ENCODE measurements around the gene ALG14. TPM values are rescaled to one million over a fixed set of nuclear protein-coding genes. Genes with fewer than 3 reads are reported as not detected.

Gene ALG14
- total RNA-seq, 1 donor from 2014 or later: 2.4 TPM

- intact Hi-C loops (cut with micrococcal nuclease): no loop called here
Observed at GRCh38 chr1:95089650-95090287, 17.0 kb upstream of the ALG14 start.

- intact Hi-C loops (cut with micrococcal nuclease): no loop called here
Observed at GRCh38 chr1:95088303-95088702, 15.6 kb upstream of the ALG14 start.

GRCh38 chr1:95086949-95087533 is 14.3 kb upstream of the ALG14 start:
- intact Hi-C loops (cut with micrococcal nuclease): no loop called here

GRCh38 chr1:95085376-95085775 is 12.6 kb upstream of the ALG14 start:
- intact Hi-C loops (cut with micrococcal nuclease): no loop called here

- intact Hi-C loops (cut with micrococcal nuclease): loop anchor here (1.0 kb wide), 1 partner anchor 150 kb away; the partner anchor contains the start of gene RWDD3
Observed at GRCh38 chr1:95084317-95085176, 11.8 kb upstream of the ALG14 start.

GRCh38 chr1:95080879-95081278 is 8.1 kb upstream of the ALG14 start:
- intact Hi-C loops (cut with micrococcal nuclease): no loop called here

- intact Hi-C loops (cut with micrococcal nuclease): no loop called here
Observed at GRCh38 chr1:95080446-95080845, 7.7 kb upstream of the ALG14 start.

GRCh38 chr1:95076034-95076433 is 3.3 kb upstream of the ALG14 start:
- intact Hi-C loops (cut with micrococcal nuclease): loop anchor here (10.0 kb wide), 1 partner anchor 1649 kb away; the partner anchor contains the start of gene PTBP2

GRCh38 chr1:95073446-95073845 is 695 bp upstream of the ALG14 start:
- intact Hi-C loops (cut with micrococcal nuclease): loop anchor here (1.0 to 10.0 kb wide), 8 partner anchors 43 to 1729 kb away; partner anchors contain the start of genes DR1, F3, GCLM and PTBP2

- intact Hi-C loops (cut with micrococcal nuclease): loop anchor here (1.0 to 10.0 kb wide), 11 partner anchors 29 to 1727 kb away; partner anchors contain the start of genes ABCD3, DNTTIP2, DR1 and F3
Observed at GRCh38 chr1:95072117-95072516, 634 bp downstream of the ALG14 start.

GRCh38 chr1:95071539-95071938 is 1.2 kb downstream of the ALG14 start:
- intact Hi-C loops (cut with micrococcal nuclease): loop anchor here (5.0 to 10.0 kb wide), 2 partner anchors 529 to 1653 kb away; partner anchors contain the start of genes F3 and PTBP2

- intact Hi-C loops (cut with micrococcal nuclease): loop anchor here (5.0 to 10.0 kb wide), 2 partner anchors 527 to 1655 kb away; partner anchors contain the start of genes F3 and PTBP2
Observed at GRCh38 chr1:95069710-95070093, 3.0 kb downstream of the ALG14 start.

- intact Hi-C loops (cut with micrococcal nuclease): no loop called here
Observed at GRCh38 chr1:95068956-95069709, 3.6 kb downstream of the ALG14 start.

GRCh38 chr1:95067568-95067967 is 5.2 kb downstream of the ALG14 start:
- intact Hi-C loops (cut with micrococcal nuclease): no loop called here

- intact Hi-C loops (cut with micrococcal nuclease): no loop called here
Observed at GRCh38 chr1:95067062-95067461, 5.7 kb downstream of the ALG14 start.

GRCh38 chr1:95061445-95062006 is 11.2 kb downstream of the ALG14 start:
- intact Hi-C loops (cut with micrococcal nuclease): no loop called here

- intact Hi-C loops (cut with micrococcal nuclease): no loop called here
Observed at GRCh38 chr1:95058974-95059373, 13.8 kb downstream of the ALG14 start.

- intact Hi-C loops (cut with micrococcal nuclease): no loop called here
Observed at GRCh38 chr1:95057351-95057750, 15.4 kb downstream of the ALG14 start.

GRCh38 chr1:95049935-95050334 is 22.8 kb downstream of the ALG14 start:
- intact Hi-C loops (cut with micrococcal nuclease): loop anchor here (10.0 kb wide), 1 partner anchor 1025 kb away; no protein-coding TSS in a partner anchor

GRCh38 chr1:95048317-95048716 is 24.4 kb downstream of the ALG14 start:
- intact Hi-C loops (cut with micrococcal nuclease): loop anchor here (10.0 kb wide), 1 partner anchor 1024 kb away; no protein-coding TSS in a partner anchor
